ENCODE results near the gene ATOH8.

The ATOH8 gene

GRCh38 chr2:85719609-85720240 lies 34.1 kb upstream of the ATOH8 start:
- no peak for DNase-seq

GRCh38 chr2:85720533-85720932 lies 33.3 kb upstream of the ATOH8 start:
- no peak for DNase-seq

- DNase-seq = no peak
Observed at GRCh38 chr2:85721641-85722040, 32.1 kb upstream of the ATOH8 start.

GRCh38 chr2:85722519-85722918 lies 31.3 kb upstream of the ATOH8 start:
- DNase-seq = no peak

- no peak for DNase-seq
Observed at GRCh38 chr2:85723707-85724360, 30.0 kb upstream of the ATOH8 start.

GRCh38 chr2:85724731-85725181 lies 29.0 kb upstream of the ATOH8 start:
- peak; percentile 25 for DNase-seq

- no peak for DNase-seq
Observed at GRCh38 chr2:85725451-85725850, 28.3 kb upstream of the ATOH8 start.

GRCh38 chr2:85727798-85728197 lies 26.0 kb upstream of the ATOH8 start:
- peak; percentile 23 for DNase-seq

- DNase-seq = no peak
Observed at GRCh38 chr2:85728342-85728741, 25.4 kb upstream of the ATOH8 start.

GRCh38 chr2:85728883-85729824 lies 24.6 kb upstream of the ATOH8 start:
- DNase-seq = peak; percentile 73

GRCh38 chr2:85729825-85730510 lies 23.8 kb upstream of the ATOH8 start:
- DNase-seq = no peak

GRCh38 chr2:85730686-85731230 lies 23.0 kb upstream of the ATOH8 start:
- no peak for DNase-seq

GRCh38 chr2:85731606-85732005 lies 22.2 kb upstream of the ATOH8 start:
- no peak for DNase-seq

GRCh38 chr2:85732467-85733120 lies 21.2 kb upstream of the ATOH8 start:
- DNase-seq = no peak

- no peak for DNase-seq
Observed at GRCh38 chr2:85733121-85733960, 20.4 kb upstream of the ATOH8 start.

- no peak for DNase-seq
Observed at GRCh38 chr2:85734015-85734414, 19.8 kb upstream of the ATOH8 start.

GRCh38 chr2:85734942-85735608 lies 18.7 kb upstream of the ATOH8 start:
- no peak for DNase-seq

- no peak for DNase-seq
Observed at GRCh38 chr2:85735691-85736090, 18.1 kb upstream of the ATOH8 start.

GRCh38 chr2:85736456-85737355 lies 17.1 kb upstream of the ATOH8 start:
- DNase-seq = no peak

- DNase-seq = no peak
Observed at GRCh38 chr2:85737481-85737880, 16.3 kb upstream of the ATOH8 start.
